Colonic mucosa (tissue), 4 donors: Measurements from ENCODE around the gene CMC1. TPM values are rescaled to one million over a fixed set of nuclear protein-coding genes. Genes with fewer than 3 reads are reported as not detected.

Source experiments
- DNase-seq: peaks from one replicate; pipeline ENCODE4 v3.0.0-alpha.2; 2020
- H3K27ac ChIP-seq: fragments of 200-600 bp; one replicate; pipeline ENCODE4 v1.8.0; 2021
- H3K27me3 ChIP-seq: fragments of 200-600 bp; one replicate; pipeline ENCODE4 v1.8.0; 2021
- H3K36me3 ChIP-seq: fragments of 200-600 bp; one replicate; pipeline ENCODE4 v1.8.0; 2021
- H3K4me1 ChIP-seq: fragments of 200-600 bp; one replicate; pipeline ENCODE4 v1.8.0; 2021; ENCODE audit warnings: mild to moderate bottlenecking
- H3K4me3 ChIP-seq: fragments of 200-600 bp; one replicate; pipeline ENCODE4 v1.8.0; 2021
- H3K9ac ChIP-seq, 2 donors: one replicate each; pipeline ENCODE4 v1.7.0; 2013; ENCODE audit warnings: control low read depth in 2 of 2, low read depth in 2 of 2, low read length in 2 of 2
- H3K9me3 ChIP-seq: fragments of 200-600 bp; one replicate; pipeline ENCODE4 v1.8.0; 2021
- CTCF ChIP-seq: fragments of 200-600 bp; IDR thresholded peaks from one replicate; pipeline ENCODE4 v1.8.0; 2022; ENCODE audit warnings: antibody characterized with exemption, mild to moderate bottlenecking
- intact Hi-C: fragments of 100-400 bp; cut with DNase I; formaldehyde crosslinking; loops from one replicate; pipeline ENCODE4 v1.14.1; 2022
- total RNA-seq, 2 donors: library from RNA; stranded (reverse); fragmentation: NEBNext Ultra II Directional in 1 of 2; extraction: Animal tissue kit (Norgen Biotek cat#: 25700) in 1 of 2; gene quantifications; one replicate each; pipeline ENCODE4 v1.2.1, GENCODE V29; 2021
- donor health status: healthy.
- donor health status: DM: no; HTN: no; CAD: no.
- donor health status: DM: no; HTN: no; CAD: no.

CMC1 gene
- total RNA-seq, 2 donors from 2014 or later = 29.7 to 41.5 TPM

- Histone ChIP-seq H3K27ac (no peak overlapping the region), H3K9me3 (no peaks in the 10 kb centered on the region), H3K4me1 (peaks cover 10% of the 10 kb centered on the region), H3K4me3 (no peak overlapping the region), H3K36me3 (no peaks in the 10 kb centered on the region), H3K27me3 (no peaks in the 10 kb centered on the region), H3K9ac (no peak overlapping the region)
- no peak for TF ChIP-seq CTCF
- intact Hi-C loops = no loop called here
- no peak for DNase-seq
These were observed 2.3 kb upstream of the CMC1 start for GRCh38 chr3:28239108-28239507.

GRCh38 chr3:28240441-28240840 is 978 bp upstream of the CMC1 start:
- DNase-seq = no peak
- H3K36me3 ChIP-seq = no peaks in the 10 kb centered on the region
- intact Hi-C loops = no loop called here
- peak overlapping the region; percentile 83 for H3K27ac ChIP-seq
- H3K4me1 ChIP-seq = peaks cover 10% of the 10 kb centered on the region
- H3K27me3 ChIP-seq = no peaks in the 10 kb centered on the region
- H3K9ac ChIP-seq = peak overlapping the region; percentile 16 to 92
- H3K9me3 ChIP-seq = no peaks in the 10 kb centered on the region
- no peak for TF ChIP-seq CTCF
- no peak overlapping the region for H3K4me3 ChIP-seq

- no peak overlapping the region for H3K27ac ChIP-seq
- intact Hi-C loops = no loop called here
- H3K9ac ChIP-seq = peak overlapping the region in 1 of 2 donors; percentile 92
- no peaks in the 10 kb centered on the region for H3K27me3 ChIP-seq
- no peaks in the 10 kb centered on the region for H3K9me3 ChIP-seq
- no peak for DNase-seq
- no peak for TF ChIP-seq CTCF
- no peaks in the 10 kb centered on the region for H3K36me3 ChIP-seq
- peak overlapping the region; percentile 94 for H3K4me3 ChIP-seq
- H3K4me1 ChIP-seq = peaks cover 10% of the 10 kb centered on the region
These were observed 1.1 kb downstream of the CMC1 start for GRCh38 chr3:28242519-28242918.

GRCh38 chr3:28243424-28244106 is 2.1 kb downstream of the CMC1 start:
- Histone ChIP-seq H3K9me3 (no peaks in the 10 kb centered on the region), H3K36me3 (no peaks in the 10 kb centered on the region), H3K27ac (no peak overlapping the region), H3K4me1 (peaks cover 10% of the 10 kb centered on the region), H3K27me3 (no peaks in the 10 kb centered on the region), H3K4me3 (no peak overlapping the region), H3K9ac (no peak overlapping the region)
- intact Hi-C loops = no loop called here
- DNase-seq = no peak
- TF ChIP-seq CTCF = no peak

- peaks cover 10% of the 10 kb centered on the region for H3K4me1 ChIP-seq
- no peak for TF ChIP-seq CTCF
- no peaks in the 10 kb centered on the region for H3K9me3 ChIP-seq
- no peak overlapping the region for H3K9ac ChIP-seq
- H3K36me3 ChIP-seq = no peaks in the 10 kb centered on the region
- H3K27me3 ChIP-seq = no peaks in the 10 kb centered on the region
- no peak overlapping the region for H3K27ac ChIP-seq
- DNase-seq = no peak
- no peak overlapping the region for H3K4me3 ChIP-seq
- intact Hi-C loops = no loop called here
These were observed 3.1 kb downstream of the CMC1 start for GRCh38 chr3:28244491-28244890.
